ENCODE measurements around the gene ZMYND8.

DNA sequence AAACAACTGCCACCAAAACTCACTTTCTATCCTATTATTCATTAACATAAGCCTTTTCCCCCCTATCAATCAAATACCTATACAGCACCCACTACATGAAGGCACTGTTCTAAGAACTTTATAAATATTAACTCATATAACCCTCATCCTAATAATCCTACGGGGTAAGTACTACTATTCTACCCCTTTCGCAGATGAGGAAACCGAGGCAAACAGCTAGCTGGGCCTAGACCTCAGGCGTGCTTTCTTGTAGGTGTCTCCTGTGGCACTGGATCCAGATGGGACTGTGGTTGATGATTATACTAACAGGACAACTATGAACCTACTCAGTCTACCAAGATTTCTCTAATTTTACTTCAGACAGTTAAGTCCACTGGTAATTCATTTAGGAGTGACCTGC, 131.6 kb downstream of the ZMYND8 start:
- TF ChIP-seq, protein P1, sequence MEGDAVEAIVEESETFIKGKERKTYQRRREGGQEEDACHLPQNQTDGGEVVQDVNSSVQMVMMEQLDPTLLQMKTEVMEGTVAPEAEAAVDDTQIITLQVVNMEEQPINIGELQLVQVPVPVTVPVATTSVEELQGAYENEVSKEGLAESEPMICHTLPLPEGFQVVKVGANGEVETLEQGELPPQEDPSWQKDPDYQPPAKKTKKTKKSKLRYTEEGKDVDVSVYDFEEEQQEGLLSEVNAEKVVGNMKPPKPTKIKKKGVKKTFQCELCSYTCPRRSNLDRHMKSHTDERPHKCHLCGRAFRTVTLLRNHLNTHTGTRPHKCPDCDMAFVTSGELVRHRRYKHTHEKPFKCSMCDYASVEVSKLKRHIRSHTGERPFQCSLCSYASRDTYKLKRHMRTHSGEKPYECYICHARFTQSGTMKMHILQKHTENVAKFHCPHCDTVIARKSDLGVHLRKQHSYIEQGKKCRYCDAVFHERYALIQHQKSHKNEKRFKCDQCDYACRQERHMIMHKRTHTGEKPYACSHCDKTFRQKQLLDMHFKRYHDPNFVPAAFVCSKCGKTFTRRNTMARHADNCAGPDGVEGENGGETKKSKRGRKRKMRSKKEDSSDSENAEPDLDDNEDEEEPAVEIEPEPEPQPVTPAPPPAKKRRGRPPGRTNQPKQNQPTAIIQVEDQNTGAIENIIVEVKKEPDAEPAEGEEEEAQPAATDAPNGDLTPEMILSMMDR (IDR thresholded peaks at IDR 0.05; ENCODE audit: control extremely low read depth in 1 of 3, insufficient read depth in 1 of 3, low read depth in 1 of 3, low read length in 3 of 3), result no peak
- TF ChIP-seq POLR2A (IDR thresholded peaks at IDR 0.05; ENCODE audit: control extremely low read depth in 1 of 2, low read depth in 2 of 2, low read length in 2 of 2), result no peak
- no peak for TF ChIP-seq CREB1 (IDR thresholded peaks at IDR 0.05)
- TF ChIP-seq EZH2 (IDR thresholded peaks at IDR 0.05; ENCODE audit: low read depth, low read length, severe bottlenecking), result no peak
- TF ChIP-seq SUZ12 (IDR thresholded peaks at IDR 0.05; ENCODE audit: low read length), result no peak
- TF ChIP-seq POLR2AphosphoS5 (IDR thresholded peaks at IDR 0.05; ENCODE audit: low read depth, low read length), result no peak
- TF ChIP-seq EP300 (IDR thresholded peaks at IDR 0.05; ENCODE audit: borderline replicate concordance in 1 of 2, low read depth in 2 of 2, low read length in 2 of 2), result no peak
- TF ChIP-seq TAF1 (IDR thresholded peaks at IDR 0.05; ENCODE audit: low read depth, low read length), result no peak
- no peak for TF ChIP-seq GTF2F1 (IDR thresholded peaks at IDR 0.05; ENCODE audit: borderline replicate concordance, low read depth, low read length)

All from H1 (cell line).